Muscle layer of duodenum (tissue), 2 donors: ENCODE data around the gene ZBTB7A.

Experiments used
- H3K27ac ChIP-seq: one replicate; pipeline ENCODE4 v1.7.0; 2013; ENCODE audit warnings: mild to moderate bottlenecking, low read length
- H3K27me3 ChIP-seq: one replicate; pipeline ENCODE4 v1.7.0; 2013; ENCODE audit warnings: low read depth, mild to moderate bottlenecking, control low read depth, low read length
- H3K36me3 ChIP-seq, 2 donors: one replicate each; pipeline ENCODE4 v1.7.0; 2013; ENCODE audit warnings: low read length in 2 of 2, control low read depth in 1 of 2, mild to moderate bottlenecking in 1 of 2; ENCODE audit not compliant: insufficient read depth in 2 of 2, control insufficient read depth in 1 of 2
- H3K4me1 ChIP-seq, 2 donors: one replicate each; pipeline ENCODE4 v1.7.0; 2013; ENCODE audit warnings: low read length in 2 of 2, mild to moderate bottlenecking in 2 of 2, control low read depth in 1 of 2, moderate library complexity in 1 of 2; ENCODE audit not compliant: insufficient read depth in 2 of 2, control insufficient read depth in 1 of 2
- H3K4me3 ChIP-seq, 2 donors: one replicate each; pipeline ENCODE4 v1.7.0; 2013; ENCODE audit warnings: low read length in 2 of 2, low read depth in 1 of 2, mild to moderate bottlenecking in 1 of 2
- H3K9me3 ChIP-seq, 2 donors: one replicate each; pipeline ENCODE4 v1.7.0; 2013; ENCODE audit warnings: low read length in 2 of 2, control low read depth in 1 of 2, mild to moderate bottlenecking in 1 of 2; ENCODE audit not compliant: control insufficient read depth in 1 of 2
- donor health status: healthy.

Gene ZBTB7A

GRCh38 chr19:4046946-4047683 is 19.6 kb downstream of the ZBTB7A start:
- H3K27ac ChIP-seq: no peak overlapping the region
- no peak overlapping the region for H3K4me3 ChIP-seq
- H3K27me3 ChIP-seq: no peaks in the 10 kb centered on the region
- no peaks in the 10 kb centered on the region for H3K9me3 ChIP-seq
- H3K4me1 ChIP-seq: peaks cover 0 to 4% of the 10 kb centered on the region in 2 donors
- peaks cover 10 to 37% of the 10 kb centered on the region in 2 donors for H3K36me3 ChIP-seq

GRCh38 chr19:4046362-4046691 is 20.4 kb downstream of the ZBTB7A start:
- H3K36me3 ChIP-seq: peaks cover 11 to 35% of the 10 kb centered on the region in 2 donors
- no peak overlapping the region for H3K4me3 ChIP-seq
- H3K27me3 ChIP-seq: no peaks in the 10 kb centered on the region
- H3K4me1 ChIP-seq: no peaks in the 10 kb centered on the region
- no peaks in the 10 kb centered on the region for H3K9me3 ChIP-seq
- no peak overlapping the region for H3K27ac ChIP-seq

- Histone ChIP-seq H3K4me3 (no peak overlapping the region), H3K9me3 (no peaks in the 10 kb centered on the region), H3K27ac (no peak overlapping the region), H3K4me1 (no peaks in the 10 kb centered on the region), H3K36me3 (peaks cover 11 to 34% of the 10 kb centered on the region in 2 donors), H3K27me3 (no peaks in the 10 kb centered on the region)
Observed at GRCh38 chr19:4045597-4046361, 20.9 kb downstream of the ZBTB7A start.

- H3K4me1 ChIP-seq: no peaks in the 10 kb centered on the region
- peaks cover 8 to 34% of the 10 kb centered on the region in 2 donors for H3K36me3 ChIP-seq
- H3K4me3 ChIP-seq: no peak overlapping the region
- H3K27ac ChIP-seq: no peak overlapping the region
- no peaks in the 10 kb centered on the region for H3K9me3 ChIP-seq
- H3K27me3 ChIP-seq: no peaks in the 10 kb centered on the region
Observed at GRCh38 chr19:4044990-4045465, 21.7 kb downstream of the ZBTB7A start.

GRCh38 chr19:4043966-4044715 is 22.6 kb downstream of the ZBTB7A start:
- Histone ChIP-seq H3K36me3 (peaks cover 3 to 34% of the 10 kb centered on the region in 2 donors), H3K4me1 (no peaks in the 10 kb centered on the region), H3K27ac (no peak overlapping the region), H3K4me3 (no peak overlapping the region), H3K27me3 (no peaks in the 10 kb centered on the region), H3K9me3 (no peaks in the 10 kb centered on the region)

GRCh38 chr19:4043401-4043800 is 23.3 kb downstream of the ZBTB7A start:
- H3K4me1 ChIP-seq: no peaks in the 10 kb centered on the region
- H3K4me3 ChIP-seq: no peak overlapping the region
- H3K36me3 ChIP-seq: peaks cover 3 to 32% of the 10 kb centered on the region in 2 donors
- H3K9me3 ChIP-seq: no peaks in the 10 kb centered on the region
- no peaks in the 10 kb centered on the region for H3K27me3 ChIP-seq
- H3K27ac ChIP-seq: no peak overlapping the region

GRCh38 chr19:4042731-4043082 is 24.0 kb downstream of the ZBTB7A start:
- no peak overlapping the region for H3K27ac ChIP-seq
- peaks cover 3 to 31% of the 10 kb centered on the region in 2 donors for H3K36me3 ChIP-seq
- H3K4me3 ChIP-seq: no peak overlapping the region
- no peaks in the 10 kb centered on the region for H3K4me1 ChIP-seq
- H3K9me3 ChIP-seq: no peaks in the 10 kb centered on the region
- H3K27me3 ChIP-seq: no peaks in the 10 kb centered on the region

- Histone ChIP-seq H3K27me3 (no peaks in the 10 kb centered on the region), H3K9me3 (no peaks in the 10 kb centered on the region), H3K4me3 (no peak overlapping the region), H3K27ac (no peak overlapping the region), H3K36me3 (peaks cover 3 to 34% of the 10 kb centered on the region in 2 donors), H3K4me1 (no peaks in the 10 kb centered on the region)
Observed at GRCh38 chr19:4042064-4042730, 24.5 kb downstream of the ZBTB7A start.

- Histone ChIP-seq H3K27ac (no peak overlapping the region), H3K36me3 (peaks cover 17 to 50% of the 10 kb centered on the region in 2 donors), H3K27me3 (no peaks in the 10 kb centered on the region), H3K4me1 (peaks cover 0 to 4% of the 10 kb centered on the region in 2 donors), H3K4me3 (no peak overlapping the region), H3K9me3 (no peaks in the 10 kb centered on the region)
Observed at GRCh38 chr19:4038661-4039423, 27.9 kb downstream of the ZBTB7A start.

GRCh38 chr19:4038057-4038456 is 28.6 kb downstream of the ZBTB7A start:
- Histone ChIP-seq H3K4me1 (peaks cover 0 to 4% of the 10 kb centered on the region in 2 donors), H3K27ac (no peak overlapping the region), H3K9me3 (no peaks in the 10 kb centered on the region), H3K36me3 (peaks cover 20 to 58% of the 10 kb centered on the region in 2 donors), H3K4me3 (no peak overlapping the region), H3K27me3 (no peaks in the 10 kb centered on the region)
